Hematopoietic multipotent progenitor cell (in vitro differentiated cells): Measurements from ENCODE around the gene GRAPL. TPM values are rescaled to one million over a fixed set of nuclear protein-coding genes. Genes with fewer than 3 reads are reported as not detected.
"Not testable (repeated sequence)": the region's sequence is repeated elsewhere in the genome, so short reads cannot be mapped to it uniquely, and the experiment has no call there.

ENCODE experiments used
- DNase-seq, 3 donors: peaks; one replicate each; pipeline ENCODE4 v3.0.0-alpha.2; 2011 to 2015; ENCODE audit warnings: low read depth in 2 of 3, low spot score in 2 of 3
- total RNA-seq: library from RNA; depleted of rRNA; stranded (reverse); fragments of >200 nt; gene quantifications from one replicate; pipeline ENCODE4 v1.2.3, GENCODE V29; 2012

The GRAPL gene
- total RNA-seq, 1 donor: 7.3 TPM

- not testable (repeated sequence) for DNase-seq
These were observed 60.8 kb downstream of the GRAPL start for GRCh38 chr17:19187883-19188869.

DNA sequence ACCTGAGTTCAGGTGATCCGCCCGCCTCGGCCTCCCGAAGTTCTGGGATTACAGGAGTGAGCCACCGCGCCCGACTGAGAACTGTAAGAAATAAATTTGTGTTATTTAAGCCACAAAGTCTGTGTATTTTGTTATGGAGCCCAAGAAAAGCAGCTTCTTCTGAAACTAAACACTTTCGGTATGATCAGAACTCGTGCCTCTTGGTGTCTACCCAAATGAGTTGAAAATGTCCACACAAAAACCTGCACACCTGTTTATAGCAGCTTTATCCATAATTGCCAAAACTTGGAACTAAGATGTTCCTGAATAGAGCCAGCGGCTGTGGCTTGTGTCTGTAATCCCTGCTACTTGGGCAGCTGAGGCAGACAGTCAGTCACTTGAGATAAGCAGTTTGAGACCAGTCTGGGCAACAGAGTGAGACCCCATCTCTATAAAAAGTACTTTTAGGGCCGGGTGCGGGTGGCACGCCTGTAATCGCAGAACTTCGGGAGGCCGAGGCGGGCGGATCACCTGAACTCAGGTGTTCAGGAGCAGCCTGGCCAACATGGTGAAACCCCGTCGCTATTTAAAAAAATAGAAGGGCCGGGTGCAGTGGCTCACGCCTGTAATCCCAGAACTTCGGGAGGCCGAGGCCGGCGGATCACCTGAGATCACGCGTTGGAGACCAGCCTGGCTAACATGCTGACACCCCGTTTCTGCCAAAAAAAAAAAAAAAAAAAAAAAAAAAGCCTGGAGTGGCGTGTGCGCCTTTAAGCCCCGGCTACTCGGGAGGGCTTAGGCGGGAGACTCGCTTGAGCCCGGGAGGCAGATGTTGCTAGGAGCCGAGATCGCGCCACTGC is 61.7 kb downstream of the GRAPL start:
- DNase-seq: not testable (repeated sequence)

- DNase-seq: not testable (repeated sequence)
These were observed 62.5 kb downstream of the GRAPL start for GRCh38 chr17:19189781-19190405.

DNA sequence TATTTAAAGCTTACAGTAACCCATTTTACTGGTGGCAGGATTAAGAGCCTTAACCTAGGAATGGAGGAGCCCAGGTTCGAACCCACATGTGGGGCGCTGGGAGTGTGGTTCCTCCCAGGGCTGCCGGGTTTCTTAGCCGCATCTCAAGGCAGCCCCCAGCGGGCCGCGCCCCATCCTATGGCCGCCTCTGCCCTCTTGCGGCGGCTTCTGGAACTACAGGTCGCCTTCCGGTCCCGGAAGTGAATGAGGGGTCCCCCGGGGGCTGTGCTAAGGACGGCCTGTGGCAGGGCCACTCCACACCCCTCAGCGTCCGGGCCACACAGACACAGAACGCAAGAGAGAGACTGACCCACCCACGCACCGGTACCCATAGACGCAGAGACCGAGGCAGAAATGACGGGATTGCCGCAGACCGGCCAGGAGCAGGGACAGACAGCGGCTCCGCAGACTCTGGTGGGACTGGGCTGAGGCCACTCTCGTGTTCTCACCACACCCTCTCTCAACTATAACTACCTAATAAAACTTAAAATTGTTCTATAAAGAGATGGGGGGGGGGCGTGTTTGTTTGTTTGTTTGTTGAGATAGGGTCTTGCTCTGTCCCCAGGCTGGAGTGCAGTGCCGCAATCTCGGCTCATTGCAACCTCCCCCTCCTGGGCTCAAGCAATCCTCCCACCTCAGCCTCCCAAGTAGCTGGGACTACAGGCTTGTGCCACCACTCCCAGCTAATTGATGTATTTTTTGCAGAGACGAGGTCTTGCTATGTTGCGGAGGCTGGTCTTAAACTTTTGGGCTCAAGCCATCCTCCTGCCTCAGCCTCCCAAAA is 69.2 kb downstream of the GRAPL start:
- DNase-seq: not testable (repeated sequence)

- DNase-seq: not testable (repeated sequence)
These were observed 75.1 kb downstream of the GRAPL start for GRCh38 chr17:19202448-19202847.

- DNase-seq: not testable (repeated sequence)
These were observed 76.0 kb downstream of the GRAPL start for GRCh38 chr17:19203429-19203828.

Other genes starting within 250 kb of the GRAPL start
- 0.81 TPM for gene SLC5A10, start 175.4 kb upstream of the GRAPL start, total RNA-seq
- gene FAM83G, start 122.8 kb upstream of the GRAPL start, total RNA-seq: 12.1 TPM
- 22.9 TPM for gene GRAP, start 80.6 kb upstream of the GRAPL start, total RNA-seq
- 1.9 TPM for gene EPN2, start 109.8 kb downstream of the GRAPL start, total RNA-seq
- 4.0 TPM for gene B9D1, start 235.1 kb downstream of the GRAPL start, total RNA-seq